Anterior cingulate cortex (tissue), 58 donors: ENCODE measurements around the gene DNAH9.
"Not testable (repeated sequence)": the region's sequence is repeated elsewhere in the genome, so short reads cannot be mapped to it uniquely, and the experiment has no call there.

Source experiments
- DNase-seq, 58 donors: peaks; one replicate each; lab custom pipeline; 2025; lab: John Stamatoyannopoulos, UW

The DNAH9 gene

DNA sequence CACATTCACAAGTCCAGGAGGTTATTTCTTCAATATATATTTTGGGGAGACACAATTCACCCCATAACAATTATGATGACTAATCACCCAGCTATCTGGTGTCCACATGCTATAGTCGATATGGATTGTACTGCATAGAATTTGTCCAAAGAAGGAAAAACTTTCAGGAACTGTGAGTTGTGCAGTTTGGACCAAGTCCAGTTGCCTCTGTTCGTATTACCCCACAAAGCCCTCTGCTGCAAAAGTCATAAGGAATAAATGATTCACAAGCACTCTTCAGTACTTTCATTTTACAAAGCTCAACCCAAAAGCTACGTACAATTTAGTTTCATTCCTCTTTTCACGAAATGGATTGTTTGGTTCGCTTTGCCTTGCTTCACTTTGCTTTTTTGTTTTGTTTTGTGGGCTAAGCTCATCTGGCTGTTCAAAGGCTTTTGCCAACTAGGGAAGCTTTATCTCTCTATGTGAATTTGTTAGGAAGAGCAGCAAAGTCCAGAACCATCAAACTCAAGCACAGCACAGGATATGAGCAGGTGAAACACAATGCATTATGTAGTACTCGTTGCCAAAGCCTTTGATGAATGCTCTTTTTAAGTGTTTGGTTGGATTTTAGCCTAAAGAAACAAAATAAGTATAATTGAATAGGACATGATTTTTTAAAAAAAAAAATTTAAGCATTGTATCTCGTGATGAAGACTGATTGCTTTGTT, 300.4 kb downstream of the DNAH9 start:
- no peak for DNase-seq

- peak in 25 of 58 donors; percentile 2 to 57 (median 17) for DNase-seq
Observed at GRCh38 chr17:11899537-11899942, 301.3 kb downstream of the DNAH9 start.

DNA sequence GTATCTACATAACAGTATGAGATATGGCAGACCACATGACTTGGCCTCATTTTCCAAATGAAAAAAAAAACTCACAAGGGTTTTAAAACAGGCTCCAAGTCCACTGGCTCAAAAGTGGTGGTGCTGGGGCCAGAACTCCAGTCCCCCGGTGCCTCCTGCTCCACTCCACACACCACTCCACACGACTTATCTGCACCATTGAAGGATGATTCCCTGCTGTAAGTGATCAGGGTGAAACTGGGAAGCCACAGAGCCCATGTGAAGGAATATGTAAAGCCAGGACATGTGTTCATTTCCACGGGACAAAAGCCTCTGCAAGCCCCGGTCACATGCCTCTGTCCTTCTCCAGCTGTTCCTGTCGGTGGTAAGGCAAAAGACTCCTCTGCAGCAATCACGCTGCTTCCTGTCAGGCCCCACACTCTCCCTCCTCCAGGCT, 301.8 kb downstream of the DNAH9 start:
- DNase-seq: no peak

DNA sequence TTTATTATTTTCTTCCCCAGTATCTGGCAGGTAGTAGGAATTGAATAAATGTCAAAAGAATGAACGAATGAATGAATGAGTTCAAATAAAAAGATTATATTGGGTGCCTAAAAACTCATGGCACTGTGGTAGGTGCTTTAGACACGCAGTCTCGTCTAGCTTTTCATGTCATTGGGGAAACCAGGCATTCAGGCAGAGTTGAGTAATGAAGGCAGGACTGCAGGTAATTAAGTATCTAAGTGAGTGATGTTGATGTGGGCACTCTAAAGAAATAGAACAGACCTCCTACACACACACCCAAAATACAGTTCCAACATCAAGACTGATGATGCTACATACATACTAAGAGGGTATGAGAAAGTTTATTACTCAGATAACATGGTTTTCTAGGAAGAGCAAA, 302.4 kb downstream of the DNAH9 start:
- no peak for DNase-seq

DNA sequence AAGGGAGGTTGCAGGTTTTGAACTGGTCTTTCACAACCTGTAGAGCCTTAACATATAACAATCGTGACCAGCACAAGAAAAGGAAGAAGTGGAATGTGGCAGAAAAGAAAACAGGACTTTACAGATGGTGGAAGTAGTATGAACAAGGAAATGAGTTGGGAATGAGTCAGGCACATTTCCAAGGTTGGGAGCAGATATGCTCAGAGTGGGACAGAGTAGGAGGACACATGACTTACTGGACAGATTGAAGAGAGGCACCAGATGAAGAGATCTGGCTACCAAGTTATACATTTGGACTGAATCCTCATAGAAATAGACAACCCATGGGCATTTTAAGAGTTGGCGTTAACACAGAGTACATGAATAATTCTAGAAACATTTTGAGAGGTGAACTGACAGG, 303.7 kb downstream of the DNAH9 start:
- DNase-seq: no peak

- no peak for DNase-seq
Observed at GRCh38 chr17:11908711-11909146, 310.5 kb downstream of the DNAH9 start.

- no peak for DNase-seq
Observed at GRCh38 chr17:11909348-11909747, 311.1 kb downstream of the DNAH9 start.

DNA sequence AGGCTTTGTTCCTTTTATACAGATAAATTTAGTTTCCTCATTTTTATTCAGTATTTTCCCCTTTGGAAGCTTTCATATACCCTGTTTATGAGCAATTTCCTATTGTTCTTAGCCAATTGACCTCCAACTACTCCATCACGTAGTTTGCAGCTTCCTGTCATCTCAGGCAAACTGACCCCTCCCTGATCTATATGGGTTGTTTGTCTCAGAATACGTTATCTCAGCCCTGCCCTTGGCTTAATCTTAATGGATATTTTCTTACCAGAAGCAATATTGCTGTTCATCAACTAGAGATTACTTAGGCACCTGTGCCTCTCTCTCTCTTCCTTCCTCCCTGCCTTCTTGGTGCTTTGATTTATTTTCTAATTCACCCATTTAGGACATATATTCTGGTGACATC, 317.8 kb downstream of the DNAH9 start:
- no peak for DNase-seq

GRCh38 chr17:11917415-11917814, 319.1 kb downstream of the DNAH9 start:
- no peak for DNase-seq

DNA sequence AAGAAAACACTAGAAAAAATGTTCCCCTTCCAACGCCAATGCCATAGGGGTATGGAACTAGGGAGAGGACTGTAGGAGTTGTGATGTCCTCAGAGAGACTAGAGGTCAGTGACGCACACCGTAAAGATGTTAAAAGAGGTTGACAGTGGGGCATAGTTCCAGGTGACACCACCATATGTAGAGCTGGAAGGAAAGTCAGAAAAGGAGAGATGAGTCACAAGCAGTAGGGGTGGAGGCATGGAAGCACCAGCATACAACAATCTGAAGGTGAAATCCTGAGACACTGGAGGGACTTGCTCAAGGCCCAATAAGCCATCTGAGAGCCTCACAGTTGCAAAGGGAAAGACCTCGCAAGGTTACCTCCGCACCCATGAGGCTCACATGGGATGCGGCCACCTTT, 323.0 kb downstream of the DNAH9 start:
- DNase-seq: no peak

DNA sequence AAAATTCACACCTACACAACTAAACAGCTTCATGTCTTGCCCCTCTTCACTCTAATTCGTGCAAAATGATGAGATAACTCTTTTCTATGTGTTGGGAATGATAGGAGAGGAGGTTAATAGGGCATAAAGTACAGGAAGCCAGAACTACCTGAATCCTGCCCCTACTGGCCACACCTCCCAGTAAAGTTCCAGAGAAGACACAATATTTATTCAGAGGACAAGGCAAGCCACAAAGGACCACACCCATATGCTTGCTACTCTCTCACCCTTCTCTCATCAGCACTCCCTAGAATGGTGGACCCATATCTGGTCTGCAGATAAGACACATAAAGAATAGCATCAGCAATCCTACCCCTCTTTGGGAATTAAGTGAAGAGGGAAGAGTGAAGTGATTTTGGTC, 324.4 kb downstream of the DNAH9 start:
- DNase-seq: no peak

DNA sequence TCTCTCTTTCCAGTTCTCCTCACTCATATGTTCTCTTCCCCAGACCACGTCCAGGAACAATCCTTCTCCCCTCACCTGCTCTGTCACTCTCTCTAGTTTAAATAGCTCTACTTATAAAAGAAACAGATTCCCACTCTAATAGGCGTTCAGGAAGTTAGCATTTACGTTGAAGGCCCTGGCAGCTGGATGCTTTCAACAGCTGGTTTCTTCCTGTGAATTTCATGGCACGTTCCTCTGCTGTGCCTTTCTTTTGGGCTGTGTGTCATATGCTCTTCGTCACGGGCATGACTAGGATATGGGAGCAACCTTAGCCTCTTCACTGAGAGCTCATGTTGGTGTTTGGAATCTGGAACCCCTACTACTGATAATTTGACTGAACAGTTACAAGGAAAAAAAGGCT, 325.8 kb downstream of the DNAH9 start:
- DNase-seq: no peak

DNA sequence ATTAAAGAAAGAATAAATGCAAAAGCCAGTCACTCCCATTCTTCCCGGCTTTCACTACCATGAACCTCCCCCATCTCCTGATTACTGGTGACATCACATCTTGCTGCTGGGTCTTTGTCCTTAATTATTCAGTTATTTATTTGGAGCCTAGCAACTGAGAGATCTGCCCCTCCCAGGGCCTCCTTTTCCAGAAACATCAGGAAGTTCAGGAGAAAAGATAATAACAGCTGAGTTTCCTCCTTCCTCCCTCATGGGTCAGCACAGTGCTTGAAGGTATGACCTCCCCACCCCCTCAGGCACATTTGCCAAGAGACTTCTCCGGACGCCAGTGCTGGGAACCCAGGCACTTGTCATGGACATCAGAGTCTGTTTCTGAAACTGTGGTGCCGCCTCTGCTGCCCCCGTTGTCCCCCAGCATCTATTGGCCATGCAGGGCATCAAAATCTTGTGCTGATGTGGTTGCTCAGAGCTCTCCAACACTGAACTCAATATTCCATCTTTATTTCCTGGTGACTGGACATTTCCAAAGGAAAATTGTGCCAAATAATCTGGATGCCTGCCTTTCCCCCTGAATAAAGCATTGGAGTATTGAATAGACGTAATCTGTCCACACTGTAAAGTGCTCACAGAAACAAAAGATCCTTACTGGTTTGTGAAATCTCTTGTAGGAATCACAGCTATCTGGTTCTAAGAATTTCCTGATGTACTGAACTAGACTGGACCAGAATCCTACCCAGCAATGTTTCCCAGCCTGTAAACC, 327.2 kb downstream of the DNAH9 start:
- DNase-seq: no peak

DNA sequence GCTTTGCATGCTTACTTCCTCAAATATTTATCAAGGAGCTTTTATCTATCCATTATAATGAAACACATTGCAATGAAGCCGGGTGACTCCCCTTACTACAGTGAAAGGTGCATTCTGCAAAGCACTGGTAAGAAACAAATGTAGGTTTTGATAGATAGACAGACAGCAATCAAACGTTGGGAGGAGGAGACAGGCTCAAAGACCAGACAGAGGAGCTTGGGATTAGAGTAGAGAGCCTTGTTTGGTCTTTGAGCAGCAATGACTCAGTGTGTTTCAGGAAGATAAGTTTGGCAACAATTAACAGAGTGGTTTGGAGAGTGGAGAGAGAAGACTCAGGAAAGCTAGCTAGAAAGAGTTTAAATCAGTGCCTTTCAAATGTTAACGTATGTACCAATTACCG, 330.2 kb downstream of the DNAH9 start:
- no peak for DNase-seq

- DNase-seq: no peak
Observed at GRCh38 chr17:11932337-11932898, 334.1 kb downstream of the DNAH9 start.

DNA sequence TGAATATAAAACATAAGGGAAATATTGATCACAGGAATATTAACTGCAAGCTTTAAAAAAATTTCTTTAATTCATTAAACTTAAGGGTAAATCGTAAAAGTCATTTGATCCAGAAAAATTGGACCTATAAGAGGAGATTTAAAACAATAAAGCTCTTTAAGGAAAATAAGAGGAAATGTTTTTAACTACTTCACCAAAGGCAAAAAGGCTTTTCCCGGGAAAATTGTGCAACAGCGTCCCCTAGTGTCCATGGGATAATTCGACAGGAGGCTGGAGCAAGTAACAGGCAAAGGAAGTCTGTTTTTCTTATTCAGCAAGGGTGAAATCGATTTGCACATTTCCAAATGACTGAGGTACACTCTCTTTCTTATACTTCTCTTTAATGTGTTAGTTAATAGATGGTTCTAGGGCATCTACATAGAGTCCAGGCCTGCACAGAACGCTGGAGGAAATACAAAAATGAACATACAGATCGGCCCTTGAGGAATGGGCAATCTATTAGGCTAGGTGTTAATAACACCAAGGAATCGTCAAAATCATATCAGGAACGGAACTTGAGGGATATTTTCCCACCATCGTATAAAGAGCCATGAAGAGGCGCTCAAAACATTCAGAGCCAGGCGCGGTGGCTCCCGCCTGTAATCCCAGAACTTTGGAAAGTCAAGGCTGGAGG, 337.6 kb downstream of the DNAH9 start:
- peak in 47 of 58 donors; percentile 0 to 76 (median 26) for DNase-seq

DNA sequence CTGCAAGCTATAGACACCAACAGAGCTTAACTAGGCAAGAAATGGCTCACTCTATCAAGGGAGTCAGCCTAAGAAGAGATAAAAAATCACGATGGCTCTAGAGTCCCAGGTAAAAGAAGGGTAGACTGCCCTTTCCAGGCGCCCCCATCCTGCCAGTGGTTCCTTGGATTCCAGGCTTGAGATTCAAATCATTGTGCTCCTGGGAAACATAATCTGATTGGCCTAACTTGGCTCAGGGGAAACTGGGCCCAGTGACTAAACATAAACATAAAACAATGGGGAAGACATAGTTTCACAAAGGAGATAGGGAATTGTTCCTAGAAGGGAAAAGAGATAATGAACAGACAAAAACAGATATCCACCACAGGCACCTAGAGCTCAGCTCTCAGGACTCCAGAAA, 342.6 kb downstream of the DNAH9 start:
- no peak for DNase-seq

DNA sequence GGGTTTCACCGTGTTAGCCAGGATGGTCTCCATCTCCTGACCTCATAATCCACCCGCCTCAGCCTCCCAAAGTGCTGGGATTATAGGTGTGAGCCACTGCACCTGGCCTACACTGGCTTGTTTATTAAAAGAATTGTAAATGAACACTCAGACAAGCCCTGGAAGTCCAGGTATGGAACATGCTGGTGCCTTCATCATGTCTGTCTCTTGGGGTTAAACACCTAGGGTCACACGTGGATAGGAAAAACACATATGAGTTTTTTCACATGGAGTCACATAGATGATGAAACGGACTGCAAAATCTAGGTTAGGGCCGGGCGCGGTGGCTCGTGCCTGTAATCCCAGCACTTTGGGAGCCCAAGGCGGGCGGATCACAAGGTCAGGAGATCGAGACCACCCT, 344.8 kb downstream of the DNAH9 start:
- not testable (repeated sequence) for DNase-seq

DNA sequence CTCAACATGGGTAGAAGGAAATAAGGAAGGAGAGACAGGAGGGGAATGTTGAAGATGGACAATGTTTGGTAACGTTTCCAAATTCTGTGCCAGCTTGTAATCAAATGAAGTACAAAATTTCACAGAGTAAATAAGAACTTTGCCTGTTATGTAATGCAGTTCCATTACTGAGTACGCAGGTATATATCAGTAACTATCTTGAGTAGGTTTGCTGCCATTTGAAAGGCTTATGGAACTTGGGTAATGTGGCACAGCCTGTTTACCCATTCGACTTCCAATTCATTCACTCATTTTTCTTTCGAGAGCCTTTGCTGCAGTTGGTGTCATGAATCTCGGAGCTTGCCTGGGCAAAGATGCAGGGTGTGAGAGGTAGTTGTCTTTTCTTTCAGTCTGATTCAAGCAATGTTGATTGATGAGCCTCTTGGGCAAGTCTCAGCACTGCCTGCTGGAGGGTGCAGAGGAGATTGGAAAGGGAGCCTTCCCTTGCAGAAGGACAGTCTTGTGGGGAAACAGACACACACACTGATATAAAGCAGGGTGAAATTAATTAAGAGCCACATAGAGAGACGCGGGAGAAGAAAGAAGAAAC, 345.6 kb downstream of the DNAH9 start:
- DNase-seq: no peak

DNA sequence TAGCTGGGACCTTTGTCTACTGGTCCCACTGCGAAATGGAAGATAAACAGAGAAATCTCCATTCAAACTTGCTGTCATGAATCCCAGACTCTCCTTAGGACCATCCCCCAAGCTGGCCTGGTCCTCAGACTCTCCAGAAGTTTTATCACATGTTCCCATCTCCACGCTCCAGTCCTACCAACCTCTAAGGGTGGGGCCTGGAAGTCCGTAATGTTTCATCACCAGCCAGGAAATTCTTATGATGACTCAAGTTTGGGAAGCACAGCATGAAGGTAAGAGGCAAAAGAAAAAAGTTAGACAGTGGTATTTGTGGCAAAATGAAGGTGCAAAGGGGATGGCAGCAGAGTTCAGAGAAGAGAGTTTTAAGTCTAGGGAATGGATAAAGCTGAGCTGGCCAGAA, 346.3 kb downstream of the DNAH9 start:
- DNase-seq: no peak

DNA sequence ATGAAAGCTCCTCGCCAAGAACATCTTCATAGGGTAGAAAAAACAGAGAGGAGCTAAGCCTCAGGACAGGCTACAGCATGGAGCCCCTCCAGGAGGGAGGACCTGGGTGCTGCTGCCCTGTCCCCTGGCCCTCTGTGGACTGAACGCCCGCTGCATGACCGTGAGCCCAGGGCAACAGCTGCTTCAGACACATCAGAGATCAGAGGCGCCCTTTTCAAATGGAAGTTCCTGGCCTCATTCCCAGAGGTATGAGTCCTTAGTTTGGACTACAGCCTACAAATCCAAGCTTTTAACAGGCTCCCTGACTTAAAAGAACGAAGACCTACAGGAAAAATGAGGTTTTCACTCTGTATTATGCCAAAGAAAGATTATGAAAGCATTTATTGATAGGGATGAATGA, 350.5 kb downstream of the DNAH9 start:
- peak in 3 of 58 donors; percentile 1 to 6 (median 4) for DNase-seq
